HG03108 (cell line): Measurements from ENCODE around the gene SH3BGRL2.
"Not testable (repeated sequence)": the region's sequence is repeated elsewhere in the genome, so short reads cannot be mapped to it uniquely, and the experiment has no call there.

Experiments used
- ATAC-seq: cut with Tn5 transposase; IDR thresholded peaks from one replicate; pipeline ENCODE4 v1.9.1; 2021; ENCODE audit warnings: moderate library complexity; ENCODE audit not compliant: unreplicated experiment

The SH3BGRL2 gene

GRCh38 chr6:79735183-79735582 is 104.1 kb downstream of the SH3BGRL2 start:
- no peak for ATAC-seq

DNA sequence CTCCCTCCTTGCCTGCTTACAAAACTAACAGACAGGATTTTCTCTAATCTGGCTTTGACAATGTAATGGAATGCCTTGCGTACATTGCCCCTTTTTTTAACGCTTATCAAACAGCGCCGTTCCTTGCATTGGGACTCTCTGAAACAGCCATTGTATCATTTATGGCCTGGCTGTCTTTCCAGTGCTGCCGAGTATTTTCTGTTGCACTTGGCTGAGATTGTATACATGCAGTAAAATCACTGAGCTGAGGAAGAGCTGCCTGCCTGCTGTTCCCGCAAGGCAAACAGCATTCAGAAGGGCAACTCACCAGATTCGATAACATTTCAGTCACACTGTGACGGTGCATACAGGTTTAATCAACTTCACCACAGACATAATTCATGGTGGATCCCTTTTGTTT is 106.0 kb downstream of the SH3BGRL2 start:
- no peak for ATAC-seq

DNA sequence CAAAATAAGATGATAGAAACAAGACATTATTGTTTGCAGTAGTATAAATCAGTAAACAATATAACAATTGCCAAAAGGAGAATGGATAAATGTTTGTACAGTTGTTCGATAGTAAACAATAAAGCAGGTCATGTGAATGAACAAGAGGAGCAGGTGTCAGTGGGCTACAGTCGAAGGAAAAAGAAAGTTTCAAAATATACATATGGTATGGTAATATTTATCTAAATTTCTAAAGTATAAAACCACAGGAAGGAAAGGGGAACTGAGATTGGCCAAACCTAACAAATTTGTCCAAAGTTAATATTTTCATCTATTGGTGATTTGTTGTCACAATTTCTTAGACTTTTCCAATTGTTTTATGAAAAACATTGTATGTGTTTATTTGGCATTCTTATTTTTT is 110.9 kb downstream of the SH3BGRL2 start:
- no peak for ATAC-seq

GRCh38 chr6:79745282-79745681 is 114.2 kb downstream of the SH3BGRL2 start:
- not testable (repeated sequence) for ATAC-seq

DNA sequence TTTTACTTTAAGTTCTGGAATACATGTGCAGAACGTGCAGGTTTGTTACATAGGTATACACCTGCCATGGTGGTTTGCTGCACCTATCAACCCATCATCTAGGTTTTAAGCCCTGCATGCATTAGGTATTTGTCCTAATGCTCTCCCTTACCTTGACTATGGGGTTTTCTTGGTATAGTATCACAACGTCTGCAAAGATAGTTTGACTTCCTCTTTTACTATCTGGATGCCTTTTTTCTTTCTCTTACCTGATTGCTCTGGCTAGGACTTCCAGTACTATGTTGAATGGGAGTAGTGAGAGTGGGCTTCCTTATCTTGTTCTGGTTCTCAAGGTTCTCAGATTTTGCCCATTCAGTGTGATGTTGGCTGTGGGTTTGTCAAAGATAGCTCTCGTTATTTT is 115.2 kb downstream of the SH3BGRL2 start:
- ATAC-seq: not testable (repeated sequence)

DNA sequence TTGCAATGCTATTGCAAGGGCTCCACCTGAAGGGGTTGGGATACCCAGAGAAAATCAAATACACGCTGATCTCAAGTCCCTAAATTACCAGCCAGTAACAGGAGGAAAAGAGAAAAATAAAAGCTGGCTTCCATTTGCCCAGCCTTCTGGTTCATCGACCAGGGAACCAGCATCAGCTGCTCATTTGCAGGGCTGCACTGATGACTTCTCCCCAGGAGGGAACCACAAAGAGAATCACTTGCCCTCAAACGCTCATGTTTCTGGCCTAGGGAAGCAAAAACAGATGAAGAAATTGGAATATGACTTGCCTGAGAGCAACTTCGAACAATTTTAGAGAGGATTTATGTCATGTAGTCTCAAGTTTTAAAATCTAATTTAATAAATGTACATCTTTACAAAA is 119.7 kb downstream of the SH3BGRL2 start:
- ATAC-seq: no peak
